Measurements from ENCODE around the gene FAM217B.

The FAM217B gene

GRCh38 chr20:59966428-59966827, 26.2 kb downstream of the FAM217B start:
- Histone ChIP-seq H3K9ac (ENCODE audit: low read length in 5 of 5) (no peak overlapping the region), H3K4me3 (ENCODE audit: low read depth in 1 of 5, low read length in 5 of 5) (no peak overlapping the region), H3K27me3 (ENCODE audit: control insufficient read depth in 5 of 5, insufficient read depth in 4 of 5, low read length in 5 of 5) (no peaks in the 10 kb centered on the region), H3K27ac (ENCODE audit: low read depth, low read length) (no peak overlapping the region), H3K4me1 (ENCODE audit: control insufficient read depth in 5 of 5, insufficient read depth in 5 of 5, low read length in 5 of 5) (no peaks in the 10 kb centered on the region), H3K36me3 (ENCODE audit: control insufficient read depth in 5 of 5, insufficient read depth in 5 of 5, low read length in 5 of 5) (no peaks in the 10 kb centered on the region), H3K9me3 (ENCODE audit: control insufficient read depth in 5 of 5, low read length in 5 of 5) (no peaks in the 10 kb centered on the region)

GRCh38 chr20:59971428-59971827, 31.2 kb downstream of the FAM217B start:
- Histone ChIP-seq H3K4me3 (ENCODE audit: low read depth in 1 of 5, low read length in 5 of 5) (no peak overlapping the region), H3K4me1 (ENCODE audit: control insufficient read depth in 5 of 5, insufficient read depth in 5 of 5, low read length in 5 of 5) (peaks cover 0 to 8% (median 0%) of the 10 kb centered on the region in 5 donors), H3K9ac (ENCODE audit: low read length in 5 of 5) (no peak overlapping the region), H3K36me3 (ENCODE audit: control insufficient read depth in 5 of 5, insufficient read depth in 5 of 5, low read length in 5 of 5) (no peaks in the 10 kb centered on the region), H3K9me3 (ENCODE audit: control insufficient read depth in 5 of 5, low read length in 5 of 5) (no peaks in the 10 kb centered on the region), H3K27me3 (ENCODE audit: control insufficient read depth in 5 of 5, insufficient read depth in 4 of 5, low read length in 5 of 5) (no peaks in the 10 kb centered on the region), H3K27ac (ENCODE audit: low read depth, low read length) (no peak overlapping the region)

- no peak overlapping the region for H3K27ac ChIP-seq (ENCODE audit: low read depth, low read length)
- peaks cover 0 to 8% (median 0%) of the 10 kb centered on the region in 5 donors for H3K4me1 ChIP-seq (ENCODE audit: control insufficient read depth in 5 of 5, insufficient read depth in 5 of 5, low read length in 5 of 5)
- H3K9ac ChIP-seq (ENCODE audit: low read length in 5 of 5): no peak overlapping the region
- no peaks in the 10 kb centered on the region for H3K27me3 ChIP-seq (ENCODE audit: control insufficient read depth in 5 of 5, insufficient read depth in 4 of 5, low read length in 5 of 5)
- no peaks in the 10 kb centered on the region for H3K36me3 ChIP-seq (ENCODE audit: control insufficient read depth in 5 of 5, insufficient read depth in 5 of 5, low read length in 5 of 5)
- H3K9me3 ChIP-seq (ENCODE audit: control insufficient read depth in 5 of 5, low read length in 5 of 5): no peaks in the 10 kb centered on the region
- H3K4me3 ChIP-seq (ENCODE audit: low read depth in 1 of 5, low read length in 5 of 5): no peak overlapping the region
Observed at GRCh38 chr20:59972037-59972801, 32.0 kb downstream of the FAM217B start.

GRCh38 chr20:59976156-59976782, 36.1 kb downstream of the FAM217B start:
- H3K27me3 ChIP-seq (ENCODE audit: control insufficient read depth in 5 of 5, insufficient read depth in 4 of 5, low read length in 5 of 5): no peaks in the 10 kb centered on the region
- no peak overlapping the region for H3K9ac ChIP-seq (ENCODE audit: low read length in 5 of 5)
- no peaks in the 10 kb centered on the region for H3K9me3 ChIP-seq (ENCODE audit: control insufficient read depth in 5 of 5, low read length in 5 of 5)
- H3K4me1 ChIP-seq (ENCODE audit: control insufficient read depth in 5 of 5, insufficient read depth in 5 of 5, low read length in 5 of 5): peaks cover 0 to 8% (median 0%) of the 10 kb centered on the region in 5 donors
- no peaks in the 10 kb centered on the region for H3K36me3 ChIP-seq (ENCODE audit: control insufficient read depth in 5 of 5, insufficient read depth in 5 of 5, low read length in 5 of 5)
- H3K4me3 ChIP-seq (ENCODE audit: low read depth in 1 of 5, low read length in 5 of 5): no peak overlapping the region
- no peak overlapping the region for H3K27ac ChIP-seq (ENCODE audit: low read depth, low read length)

- no peaks in the 10 kb centered on the region for H3K36me3 ChIP-seq (ENCODE audit: control insufficient read depth in 5 of 5, insufficient read depth in 5 of 5, low read length in 5 of 5)
- H3K27ac ChIP-seq (ENCODE audit: low read depth, low read length): no peak overlapping the region
- H3K4me3 ChIP-seq (ENCODE audit: low read depth in 1 of 5, low read length in 5 of 5): no peak overlapping the region
- H3K9ac ChIP-seq (ENCODE audit: low read length in 5 of 5): no peak overlapping the region
- no peaks in the 10 kb centered on the region for H3K9me3 ChIP-seq (ENCODE audit: control insufficient read depth in 5 of 5, low read length in 5 of 5)
- H3K4me1 ChIP-seq (ENCODE audit: control insufficient read depth in 5 of 5, insufficient read depth in 5 of 5, low read length in 5 of 5): peaks cover 0 to 5% (median 0%) of the 10 kb centered on the region in 5 donors
- H3K27me3 ChIP-seq (ENCODE audit: control insufficient read depth in 5 of 5, insufficient read depth in 4 of 5, low read length in 5 of 5): no peaks in the 10 kb centered on the region
Observed at GRCh38 chr20:59977086-59977485, 36.9 kb downstream of the FAM217B start.

- H3K4me1 ChIP-seq (ENCODE audit: control insufficient read depth in 5 of 5, insufficient read depth in 5 of 5, low read length in 5 of 5): no peaks in the 10 kb centered on the region
- no peaks in the 10 kb centered on the region for H3K27me3 ChIP-seq (ENCODE audit: control insufficient read depth in 5 of 5, insufficient read depth in 4 of 5, low read length in 5 of 5)
- H3K27ac ChIP-seq (ENCODE audit: low read depth, low read length): no peak overlapping the region
- H3K36me3 ChIP-seq (ENCODE audit: control insufficient read depth in 5 of 5, insufficient read depth in 5 of 5, low read length in 5 of 5): peaks cover 0 to 5% (median 0%) of the 10 kb centered on the region in 5 donors
- no peak overlapping the region for H3K4me3 ChIP-seq (ENCODE audit: low read depth in 1 of 5, low read length in 5 of 5)
- H3K9ac ChIP-seq (ENCODE audit: low read length in 5 of 5): no peak overlapping the region
- H3K9me3 ChIP-seq (ENCODE audit: control insufficient read depth in 5 of 5, low read length in 5 of 5): no peaks in the 10 kb centered on the region
Observed at GRCh38 chr20:59983076-59983475, 42.9 kb downstream of the FAM217B start.

GRCh38 chr20:59984541-59984940, 44.4 kb downstream of the FAM217B start:
- H3K4me3 ChIP-seq (ENCODE audit: low read depth in 1 of 5, low read length in 5 of 5): no peak overlapping the region
- no peaks in the 10 kb centered on the region for H3K9me3 ChIP-seq (ENCODE audit: control insufficient read depth in 5 of 5, low read length in 5 of 5)
- no peak overlapping the region for H3K9ac ChIP-seq (ENCODE audit: low read length in 5 of 5)
- peaks cover 0 to 5% (median 0%) of the 10 kb centered on the region in 5 donors for H3K36me3 ChIP-seq (ENCODE audit: control insufficient read depth in 5 of 5, insufficient read depth in 5 of 5, low read length in 5 of 5)
- H3K27me3 ChIP-seq (ENCODE audit: control insufficient read depth in 5 of 5, insufficient read depth in 4 of 5, low read length in 5 of 5): no peaks in the 10 kb centered on the region
- no peaks in the 10 kb centered on the region for H3K4me1 ChIP-seq (ENCODE audit: control insufficient read depth in 5 of 5, insufficient read depth in 5 of 5, low read length in 5 of 5)
- H3K27ac ChIP-seq (ENCODE audit: low read depth, low read length): no peak overlapping the region

GRCh38 chr20:59985164-59985563, 45.0 kb downstream of the FAM217B start:
- no peak overlapping the region for H3K9ac ChIP-seq (ENCODE audit: low read length in 5 of 5)
- no peaks in the 10 kb centered on the region for H3K4me1 ChIP-seq (ENCODE audit: control insufficient read depth in 5 of 5, insufficient read depth in 5 of 5, low read length in 5 of 5)
- no peak overlapping the region for H3K27ac ChIP-seq (ENCODE audit: low read depth, low read length)
- no peaks in the 10 kb centered on the region for H3K27me3 ChIP-seq (ENCODE audit: control insufficient read depth in 5 of 5, insufficient read depth in 4 of 5, low read length in 5 of 5)
- peaks cover 0 to 5% (median 0%) of the 10 kb centered on the region in 5 donors for H3K36me3 ChIP-seq (ENCODE audit: control insufficient read depth in 5 of 5, insufficient read depth in 5 of 5, low read length in 5 of 5)
- H3K4me3 ChIP-seq (ENCODE audit: low read depth in 1 of 5, low read length in 5 of 5): no peak overlapping the region
- no peaks in the 10 kb centered on the region for H3K9me3 ChIP-seq (ENCODE audit: control insufficient read depth in 5 of 5, low read length in 5 of 5)

- no peaks in the 10 kb centered on the region for H3K9me3 ChIP-seq (ENCODE audit: control insufficient read depth in 5 of 5, low read length in 5 of 5)
- H3K27me3 ChIP-seq (ENCODE audit: control insufficient read depth in 5 of 5, insufficient read depth in 4 of 5, low read length in 5 of 5): no peaks in the 10 kb centered on the region
- H3K36me3 ChIP-seq (ENCODE audit: control insufficient read depth in 5 of 5, insufficient read depth in 5 of 5, low read length in 5 of 5): peaks cover 0 to 5% (median 0%) of the 10 kb centered on the region in 5 donors
- no peak overlapping the region for H3K4me3 ChIP-seq (ENCODE audit: low read depth in 1 of 5, low read length in 5 of 5)
- H3K9ac ChIP-seq (ENCODE audit: low read length in 5 of 5): no peak overlapping the region
- no peak overlapping the region for H3K27ac ChIP-seq (ENCODE audit: low read depth, low read length)
- no peaks in the 10 kb centered on the region for H3K4me1 ChIP-seq (ENCODE audit: control insufficient read depth in 5 of 5, insufficient read depth in 5 of 5, low read length in 5 of 5)
Observed at GRCh38 chr20:59985864-59986263, 45.7 kb downstream of the FAM217B start.

- Histone ChIP-seq H3K36me3 (ENCODE audit: control insufficient read depth in 5 of 5, insufficient read depth in 5 of 5, low read length in 5 of 5) (peaks cover 0 to 5% (median 0%) of the 10 kb centered on the region in 5 donors), H3K27me3 (ENCODE audit: control insufficient read depth in 5 of 5, insufficient read depth in 4 of 5, low read length in 5 of 5) (no peaks in the 10 kb centered on the region), H3K4me3 (ENCODE audit: low read depth in 1 of 5, low read length in 5 of 5) (no peak overlapping the region), H3K9me3 (ENCODE audit: control insufficient read depth in 5 of 5, low read length in 5 of 5) (no peaks in the 10 kb centered on the region), H3K4me1 (ENCODE audit: control insufficient read depth in 5 of 5, insufficient read depth in 5 of 5, low read length in 5 of 5) (no peaks in the 10 kb centered on the region), H3K9ac (ENCODE audit: low read length in 5 of 5) (no peak overlapping the region), H3K27ac (ENCODE audit: low read depth, low read length) (no peak overlapping the region)
Observed at GRCh38 chr20:59987135-59987534, 46.9 kb downstream of the FAM217B start.

Data from subcutaneous abdominal adipose tissue (tissue), 5 donors.